Measurements from ENCODE around the gene ARRDC2.
A peak's percentile ranks its signal among the peaks of the same experiment; 100 is the strongest.
"Not testable (repeated sequence)": the region's sequence is repeated elsewhere in the genome, so short reads cannot be mapped to it uniquely, and the experiment has no call there.

The ARRDC2 gene

DNA sequence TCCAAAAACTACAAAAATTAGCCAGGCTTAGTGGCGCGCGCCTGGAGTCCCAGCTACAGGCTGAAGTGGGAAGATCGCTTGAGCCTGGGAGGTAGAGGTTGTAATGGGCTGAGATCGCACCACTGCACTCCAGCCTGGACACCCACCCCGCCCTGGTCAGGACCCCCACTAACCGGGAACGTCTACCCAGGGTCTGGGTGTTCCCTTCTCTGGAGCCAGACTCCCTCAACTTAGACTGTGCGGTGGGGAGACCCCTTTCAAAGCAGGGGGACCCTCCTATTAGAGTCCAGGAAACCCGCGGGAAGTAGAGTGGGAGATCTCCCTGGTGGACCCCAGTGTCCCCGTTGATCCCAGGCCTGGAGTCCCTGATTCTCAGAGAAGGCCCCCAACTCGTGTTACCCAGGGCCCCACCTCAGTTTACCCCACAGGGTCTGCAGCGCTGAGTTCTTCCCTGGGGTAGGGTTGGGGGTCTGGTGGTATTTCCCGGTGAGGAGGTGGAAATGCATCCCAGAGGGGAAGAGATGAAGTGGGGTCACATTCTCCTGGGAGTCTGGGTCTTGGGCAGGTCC lies 6.1 kb upstream of the ARRDC2 start:
- peaks cover 4% of the 10 kb centered on the region for H3K9me3 Mint-ChIP-seq

DNA sequence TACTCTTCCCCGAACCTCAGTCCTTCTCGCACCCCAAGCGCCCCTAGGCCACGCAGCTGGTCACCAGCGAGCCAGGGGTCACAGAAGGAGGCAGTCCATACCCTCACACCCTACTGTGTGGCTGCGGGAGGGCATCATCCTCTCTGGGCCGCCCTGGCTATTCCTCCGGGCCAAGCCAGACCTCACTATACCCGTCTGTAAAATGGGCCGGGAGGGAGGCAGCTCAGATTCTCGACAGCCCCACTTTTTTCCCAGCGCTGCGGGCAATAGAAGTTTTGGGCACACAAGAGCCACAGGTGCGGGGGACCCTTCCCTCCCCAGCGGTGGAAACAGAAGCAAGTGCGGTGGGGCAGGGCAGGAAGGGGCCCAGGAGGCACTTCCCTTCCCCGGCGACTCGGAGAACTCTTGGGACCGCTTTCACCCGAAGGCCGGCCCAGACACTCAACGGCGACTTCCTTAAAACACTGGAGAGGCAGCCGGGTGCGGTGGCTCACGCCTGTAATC lies 5.6 kb upstream of the ARRDC2 start:
- H3K36me3 Mint-ChIP-seq (ENCODE audit: low read depth): no peaks in the 10 kb centered on the region
- peaks cover 5% of the 10 kb centered on the region for H3K9me3 Mint-ChIP-seq
- peaks cover 11% of the 10 kb centered on the region for H3K4me1 Mint-ChIP-seq
- peaks cover 31% of the 10 kb centered on the region for H3K27me3 Mint-ChIP-seq (ENCODE audit: low read depth)
- no peak overlapping the region for H3K4me3 Mint-ChIP-seq
- H3K27ac Mint-ChIP-seq: no peak overlapping the region
- TF ChIP-seq, protein P1, sequence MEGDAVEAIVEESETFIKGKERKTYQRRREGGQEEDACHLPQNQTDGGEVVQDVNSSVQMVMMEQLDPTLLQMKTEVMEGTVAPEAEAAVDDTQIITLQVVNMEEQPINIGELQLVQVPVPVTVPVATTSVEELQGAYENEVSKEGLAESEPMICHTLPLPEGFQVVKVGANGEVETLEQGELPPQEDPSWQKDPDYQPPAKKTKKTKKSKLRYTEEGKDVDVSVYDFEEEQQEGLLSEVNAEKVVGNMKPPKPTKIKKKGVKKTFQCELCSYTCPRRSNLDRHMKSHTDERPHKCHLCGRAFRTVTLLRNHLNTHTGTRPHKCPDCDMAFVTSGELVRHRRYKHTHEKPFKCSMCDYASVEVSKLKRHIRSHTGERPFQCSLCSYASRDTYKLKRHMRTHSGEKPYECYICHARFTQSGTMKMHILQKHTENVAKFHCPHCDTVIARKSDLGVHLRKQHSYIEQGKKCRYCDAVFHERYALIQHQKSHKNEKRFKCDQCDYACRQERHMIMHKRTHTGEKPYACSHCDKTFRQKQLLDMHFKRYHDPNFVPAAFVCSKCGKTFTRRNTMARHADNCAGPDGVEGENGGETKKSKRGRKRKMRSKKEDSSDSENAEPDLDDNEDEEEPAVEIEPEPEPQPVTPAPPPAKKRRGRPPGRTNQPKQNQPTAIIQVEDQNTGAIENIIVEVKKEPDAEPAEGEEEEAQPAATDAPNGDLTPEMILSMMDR (IDR thresholded peaks at IDR 0.05; ENCODE audit: unreplicated experiment in 3 of 3): no peak

More for the DNA sequence above, 6.1 kb upstream of the ARRDC2 start:
- Mint-ChIP-seq H3K4me3 (peak overlapping the region in 2 of 3 experiments; percentile 67), H3K27me3 (ENCODE audit: low read depth) (peaks cover 27% of the 10 kb centered on the region), H3K4me1 (peaks cover 6% of the 10 kb centered on the region), H3K27ac (no peak overlapping the region), H3K36me3 (ENCODE audit: low read depth) (no peaks in the 10 kb centered on the region)
- TF ChIP-seq, protein P1 (IDR thresholded peaks at IDR 0.05; ENCODE audit: unreplicated experiment in 3 of 3): no peak

DNA sequence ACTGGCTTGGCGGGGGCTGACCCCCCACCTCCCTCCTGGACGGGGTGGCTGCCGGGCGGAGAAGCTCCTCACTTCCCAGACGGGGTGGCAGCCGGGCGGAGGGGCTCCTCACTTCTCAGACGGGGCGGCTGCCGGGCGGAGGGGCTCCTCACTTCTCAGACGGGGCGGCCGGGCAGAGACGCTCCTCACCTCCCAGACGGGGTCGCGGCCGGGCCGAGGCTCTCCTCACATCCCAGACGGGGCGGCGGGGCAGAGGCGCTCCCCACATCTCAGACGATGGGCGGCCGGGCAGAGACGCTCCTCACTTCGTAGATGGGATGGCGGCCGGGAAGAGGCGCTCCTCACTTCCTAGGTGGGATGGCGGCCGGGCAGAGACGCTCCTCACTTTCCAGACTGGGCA lies 2.2 kb upstream of the ARRDC2 start:
- H3K4me1 Mint-ChIP-seq; H3K4me3 Mint-ChIP-seq; H3K36me3 Mint-ChIP-seq (ENCODE audit: low read depth); H3K27ac Mint-ChIP-seq; H3K9me3 Mint-ChIP-seq: not testable (repeated sequence)
- peaks cover 21% of the 10 kb centered on the region for H3K27me3 Mint-ChIP-seq (ENCODE audit: low read depth)

- peaks cover 13% of the 10 kb centered on the region for H3K27me3 Mint-ChIP-seq (ENCODE audit: low read depth)
- peak overlapping the region in 2 of 3 experiments; percentile 43 to 56 for H3K27ac Mint-ChIP-seq
- peak overlapping the region; percentile 87 to 92 (median 90) for H3K4me3 Mint-ChIP-seq
- peaks cover 2% of the 10 kb centered on the region for H3K9me3 Mint-ChIP-seq
- peaks cover 6% of the 10 kb centered on the region for H3K4me1 Mint-ChIP-seq
- TF ChIP-seq, protein P1 (IDR thresholded peaks at IDR 0.05; ENCODE audit: unreplicated experiment in 3 of 3): peak; percentile 94 to 97 (median 95)
- no peaks in the 10 kb centered on the region for H3K36me3 Mint-ChIP-seq (ENCODE audit: low read depth)
Observed at GRCh38 chr19:18007044-18007916, 690 bp upstream of the ARRDC2 start.

- Mint-ChIP-seq H3K4me3 (peak overlapping the region; percentile 51 to 57 (median 53)), H3K36me3 (ENCODE audit: low read depth) (no peaks in the 10 kb centered on the region), H3K9me3 (peaks cover 2% of the 10 kb centered on the region), H3K27ac (no peak overlapping the region), H3K27me3 (ENCODE audit: low read depth) (peaks cover 6% of the 10 kb centered on the region), H3K4me1 (peaks cover 11% of the 10 kb centered on the region)
- TF ChIP-seq, protein P1 (IDR thresholded peaks at IDR 0.05; ENCODE audit: unreplicated experiment in 3 of 3): no peak
Observed at GRCh38 chr19:18008814-18009213, 844 bp downstream of the ARRDC2 start.

- Mint-ChIP-seq H3K9me3 (peaks cover 2% of the 10 kb centered on the region), H3K27me3 (ENCODE audit: low read depth) (peaks cover 6% of the 10 kb centered on the region), H3K36me3 (ENCODE audit: low read depth) (no peaks in the 10 kb centered on the region), H3K4me3 (peak overlapping the region in 1 of 3 experiments; percentile 34), H3K4me1 (peaks cover 11% of the 10 kb centered on the region), H3K27ac (no peak overlapping the region)
- TF ChIP-seq, protein P1 (IDR thresholded peaks at IDR 0.05; ENCODE audit: unreplicated experiment in 3 of 3): no peak
Observed at GRCh38 chr19:18009412-18010066, 1.6 kb downstream of the ARRDC2 start.
